T-cell (primary cell): Measurements from ENCODE around the gene CHDH. TPM values are rescaled to one million over a fixed set of nuclear protein-coding genes. Genes with fewer than 3 reads are reported as not detected.

Experiments
- ATAC-seq, 4 experiments: fragments of 200-7000 bp in 3 of 4; fragments of 150-1000 bp in 1 of 4; cut with Tn5 transposase; replicated peaks in 1 of 4; 1 replicate in 3 of 4; 2 replicates in 1 of 4; pipeline ENCODE4 v1.10.0; 2021; ENCODE audit warnings: moderate library complexity in 3 of 4, mild to moderate bottlenecking in 2 of 4, moderate number of reproducible peaks in 1 of 4
- CTCF ChIA-PET, 2 donors: fragments of 300-600 bp; sonication (Branson Sonifier 250); formaldehyde crosslinking; loops; one replicate each; lab custom pipeline; 2022; ENCODE audit warnings: antibody characterized with exemption in 2 of 2; lab: Charles Lee
- POLR2A ChIA-PET, 2 donors: fragments of 300-600 bp; sonication (Branson Sonifier 250); formaldehyde crosslinking; loops; one replicate each; lab custom pipeline; 2022; ENCODE audit warnings: antibody characterized with exemption in 2 of 2; lab: Charles Lee
- DNase-seq, 35 experiments: peaks; one replicate each; pipeline versions ENCODE4 v3.0.0 to v3.0.0-alpha.2; 2013 to 2023
- H3K27ac ChIP-seq: one replicate; pipeline ENCODE4 v1.5.1; 2013; ENCODE audit warnings: low read length
- H3K27me3 ChIP-seq, 2 experiments: replicated peaks in 1 of 2; 1 replicate in 1 of 2; 2 replicates in 1 of 2; pipeline versions ENCODE4 v1.6.1 to v1.7.0; 2013; ENCODE audit warnings: low read length in 1 of 2, mixed read lengths in 1 of 2; ENCODE audit not compliant: control insufficient read depth in 2 of 2, insufficient read depth in 2 of 2; ENCODE audit errors: extremely low read depth in 1 of 2
- H3K36me3 ChIP-seq, 2 donors: 1 replicate in 1 of 2; 2 replicates in 1 of 2; pipeline versions ENCODE4 v1.6.1 to v1.7.0; 2013; ENCODE audit warnings: low read length in 1 of 2; ENCODE audit not compliant: control insufficient read depth in 2 of 2, insufficient read depth in 1 of 2; ENCODE audit errors: extremely low read depth in 1 of 2
- H3K4me1 ChIP-seq, 2 experiments: 1 replicate in 1 of 2; 2 replicates in 1 of 2; pipeline versions ENCODE4 v1.6.1 to v1.7.0; 2013; ENCODE audit warnings: low read length in 2 of 2, mixed read lengths in 1 of 2; ENCODE audit not compliant: insufficient read depth in 2 of 2, control insufficient read depth in 1 of 2; ENCODE audit errors: extremely low read depth in 1 of 2
- H3K4me3 ChIP-seq, 2 donors: 1 replicate in 1 of 2; 2 replicates in 1 of 2; pipeline versions ENCODE4 v1.5.1 to v1.7.0; 2013; ENCODE audit warnings: mild to moderate bottlenecking in 2 of 2, low read length in 1 of 2, moderate library complexity in 1 of 2; ENCODE audit not compliant: control insufficient read depth in 1 of 2; ENCODE audit errors: extremely low read depth in 1 of 2
- H3K9me3 ChIP-seq: 2 replicates; pipeline ENCODE4 v1.7.0; 2013
- H3K27ac Mint-ChIP-seq, 2 donors: one replicate each; pipeline ENCODE4 v1.8.0; 2020 to 2021; ENCODE audit warnings: mild to moderate bottlenecking in 2 of 2, mixed read lengths in 2 of 2
- H3K27me3 Mint-ChIP-seq, 2 donors: one replicate each; pipeline ENCODE4 v1.8.0; 2021 to 2022; ENCODE audit warnings: mixed read lengths in 2 of 2
- H3K36me3 Mint-ChIP-seq: one replicate; pipeline ENCODE4 v1.8.0; 2021; ENCODE audit warnings: mixed read lengths
- H3K4me1 Mint-ChIP-seq, 3 donors: one replicate each; pipeline ENCODE4 v1.8.0; 2020 to 2022; ENCODE audit warnings: mixed read lengths in 3 of 3, mild to moderate bottlenecking in 1 of 3
- H3K4me3 Mint-ChIP-seq, 3 donors: one replicate each; pipeline ENCODE4 v1.8.0; 2020 to 2022; ENCODE audit warnings: mild to moderate bottlenecking in 3 of 3, mixed read lengths in 3 of 3, moderate library complexity in 3 of 3
- H3K9me3 Mint-ChIP-seq, 3 donors: one replicate each; pipeline ENCODE4 v1.8.0; 2020 to 2022; ENCODE audit warnings: mixed read lengths in 3 of 3
- WGBS: methylation state at CpG from one replicate; pipeline ENCODE4 v1.1.5; 2013; ENCODE audit warnings: missing lambda C conversion rate; ENCODE audit not compliant: insufficient coverage; 5-methylcytosine and 5-hydroxymethylcytosine counted together
- total RNA-seq, 35 experiments: library from RNA in 6 of 35; stranded (reverse) in 6 of 35; fragments of 120-200 nt in 1 of 35; gene quantifications; one replicate each; pipeline versions ENCODE4 v1.2.1 to v1.2.4 and lab custom pipeline; 2013 to 2026

Gene CHDH
- total RNA-seq, 5 donors from 2014 or later (not counting 1 experiment from before 2014, with no cell fraction given) = 0.18 to 2.3 (median 0.72) TPM

- H3K9me3 ChIP-seq = no peaks in the 10 kb centered on the region
- H3K9me3 Mint-ChIP-seq = no peaks in the 10 kb centered on the region
- peaks cover 0 to 47% of the 10 kb centered on the region in 2 experiments for H3K27me3 ChIP-seq
- no peaks in the 10 kb centered on the region for H3K36me3 Mint-ChIP-seq
- H3K4me1 Mint-ChIP-seq = peaks cover 0 to 3% (median 0%) of the 10 kb centered on the region in 3 donors
- H3K27ac Mint-ChIP-seq = no peak overlapping the region
- no peak for DNase-seq
- ChIA-PET POLR2A (no interaction called here), CTCF (no interaction called here)
- H3K4me3 Mint-ChIP-seq = no peak overlapping the region
- H3K27me3 Mint-ChIP-seq = peaks cover 0 to 10% of the 10 kb centered on the region in 2 donors
- WGBS = 84% methylated on average over 12 of the region's 14 CpGs
- H3K27ac ChIP-seq = no peak overlapping the region
- no peaks in the 10 kb centered on the region for H3K36me3 ChIP-seq
- ATAC-seq = no peak
- H3K4me3 ChIP-seq = no peak overlapping the region
- H3K4me1 ChIP-seq = peaks cover 0 to 7% of the 10 kb centered on the region in 2 experiments
Observed at GRCh38 chr3:53819163-53819868, 26.9 kb downstream of the CHDH start.

DNA sequence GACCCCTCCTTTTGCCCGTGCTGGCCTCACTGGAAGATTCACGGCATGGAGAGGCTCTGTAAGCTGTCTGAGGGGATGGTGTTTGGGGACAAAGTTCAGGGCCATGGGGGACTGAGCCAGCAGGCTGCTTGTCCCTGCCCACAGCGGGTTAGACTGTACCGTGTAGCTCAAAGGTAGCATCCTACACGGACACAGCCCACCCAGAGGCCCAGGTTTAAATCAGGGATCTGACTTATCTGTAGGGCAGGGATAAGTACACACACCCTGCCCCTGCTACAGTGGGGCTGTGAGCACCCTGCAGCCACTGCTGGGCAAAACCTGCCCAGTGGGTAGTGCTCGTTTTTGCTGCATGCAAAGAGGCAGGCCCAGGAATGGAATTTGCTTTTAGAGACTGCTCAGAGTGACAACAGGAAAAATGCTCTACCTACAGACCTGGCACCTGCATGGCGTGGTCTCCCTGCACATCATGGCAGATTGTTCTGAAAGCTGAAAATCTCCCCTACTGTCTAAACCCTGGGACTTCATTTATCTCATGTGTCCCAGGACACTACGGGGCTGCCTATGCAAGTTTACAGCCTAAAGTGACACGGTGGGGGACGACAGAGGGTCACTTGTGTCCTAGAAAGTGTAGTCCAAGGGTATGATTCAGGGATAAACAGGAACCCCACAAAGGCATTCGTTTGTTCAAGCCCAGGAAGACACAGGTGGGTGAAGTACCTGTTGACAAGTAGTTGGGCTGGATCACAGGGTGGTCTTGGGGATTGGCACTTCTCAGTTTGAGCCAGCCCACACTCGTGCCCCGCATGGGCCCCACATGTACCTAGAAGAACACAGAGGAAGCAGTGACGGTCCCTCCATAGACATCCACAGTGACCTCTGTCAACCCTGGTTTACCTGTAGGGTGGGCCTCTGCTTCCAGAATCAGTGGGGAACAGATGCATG is 27.7 kb downstream of the CHDH start:
- POLR2A ChIA-PET = no interaction called here

GRCh38 chr3:53817809-53818208 is 28.4 kb downstream of the CHDH start:
- no peaks in the 10 kb centered on the region for H3K9me3 Mint-ChIP-seq
- no peak for ATAC-seq
- Histone ChIP-seq H3K27me3 (peaks cover 0 to 45% of the 10 kb centered on the region in 2 experiments), H3K27ac (no peak overlapping the region), H3K4me3 (no peak overlapping the region), H3K36me3 (no peaks in the 10 kb centered on the region), H3K4me1 (peaks cover 0 to 7% of the 10 kb centered on the region in 2 experiments), H3K9me3 (no peaks in the 10 kb centered on the region)
- no peak overlapping the region for H3K4me3 Mint-ChIP-seq
- H3K36me3 Mint-ChIP-seq = no peaks in the 10 kb centered on the region
- H3K27ac Mint-ChIP-seq = no peak overlapping the region
- DNase-seq = no peak
- ChIA-PET CTCF (no interaction called here), POLR2A (no interaction called here)
- H3K4me1 Mint-ChIP-seq = peaks cover 0 to 3% (median 0%) of the 10 kb centered on the region in 3 donors
- WGBS = 65% methylated on average over 17 of the region's 17 CpGs
- H3K27me3 Mint-ChIP-seq = peaks cover 0 to 10% of the 10 kb centered on the region in 2 donors

More for the DNA sequence above, 27.7 kb downstream of the CHDH start:
- Mint-ChIP-seq H3K27me3 (peaks cover 0 to 10% of the 10 kb centered on the region in 2 donors), H3K36me3 (no peaks in the 10 kb centered on the region), H3K9me3 (no peaks in the 10 kb centered on the region), H3K4me1 (peaks cover 0 to 3% (median 0%) of the 10 kb centered on the region in 3 donors), H3K27ac (no peak overlapping the region), H3K4me3 (no peak overlapping the region)
- Histone ChIP-seq H3K4me3 (no peak overlapping the region), H3K9me3 (no peaks in the 10 kb centered on the region), H3K36me3 (no peaks in the 10 kb centered on the region), H3K27me3 (peaks cover 0 to 47% of the 10 kb centered on the region in 2 experiments), H3K27ac (no peak overlapping the region), H3K4me1 (peaks cover 0 to 7% of the 10 kb centered on the region in 2 experiments)
- WGBS = 72% methylated on average over 13 of the region's 14 CpGs
- no peak for ATAC-seq
- CTCF ChIA-PET = no interaction called here
- no peak for DNase-seq

DNA sequence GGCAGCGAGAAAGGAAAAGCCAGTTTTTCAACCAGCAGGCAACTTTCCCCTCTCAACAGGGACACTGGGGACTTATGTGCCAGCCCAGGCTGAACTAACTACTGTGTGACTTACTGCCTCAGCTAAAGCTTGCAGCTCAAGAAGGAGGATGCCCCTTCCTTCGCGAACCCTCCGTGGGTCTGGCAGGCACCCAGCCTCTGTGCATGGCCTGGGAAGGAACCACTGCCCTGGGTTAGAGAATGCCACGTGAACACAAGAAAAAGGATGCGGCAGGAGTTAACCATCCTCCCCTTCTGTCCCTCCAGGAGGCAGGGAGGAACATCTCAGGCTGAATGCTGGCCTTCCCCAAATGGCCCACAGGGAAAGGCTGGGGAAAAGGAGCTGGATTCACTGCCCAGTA is 29.0 kb downstream of the CHDH start:
- Histone ChIP-seq H3K27ac (no peak overlapping the region), H3K9me3 (no peaks in the 10 kb centered on the region), H3K36me3 (no peaks in the 10 kb centered on the region), H3K4me3 (no peak overlapping the region), H3K27me3 (peaks cover 0 to 42% of the 10 kb centered on the region in 2 experiments), H3K4me1 (peaks cover 0 to 7% of the 10 kb centered on the region in 2 experiments)
- H3K4me1 Mint-ChIP-seq = peaks cover 0 to 3% (median 0%) of the 10 kb centered on the region in 3 donors
- WGBS = 88% methylated on average over 4 of the region's 6 CpGs
- no peaks in the 10 kb centered on the region for H3K36me3 Mint-ChIP-seq
- H3K27me3 Mint-ChIP-seq = peaks cover 0 to 10% of the 10 kb centered on the region in 2 donors
- no peak overlapping the region for H3K27ac Mint-ChIP-seq
- ChIA-PET CTCF (no interaction called here), POLR2A (no interaction called here)
- H3K4me3 Mint-ChIP-seq = no peak overlapping the region
- ATAC-seq = no peak
- no peak for DNase-seq
- H3K9me3 Mint-ChIP-seq = no peaks in the 10 kb centered on the region

DNA sequence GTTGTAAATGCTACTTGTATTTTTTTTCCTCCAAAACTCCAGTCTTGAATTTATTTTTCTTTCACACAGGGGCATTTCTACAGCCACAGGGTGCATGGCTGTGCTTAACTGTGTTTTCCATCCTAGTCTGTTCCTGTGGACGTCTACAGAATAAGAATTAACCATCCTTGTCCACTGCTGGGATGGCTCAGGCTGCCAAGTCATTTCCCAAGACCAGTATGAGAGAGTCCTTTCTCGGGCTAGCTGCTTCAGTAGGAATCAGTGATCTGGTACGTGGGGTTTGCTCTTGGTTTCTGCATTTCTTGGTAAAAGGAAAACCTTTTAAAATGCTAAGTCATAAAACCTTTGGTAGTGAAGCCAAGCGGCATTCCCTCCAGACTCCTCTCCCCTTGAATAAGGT is 29.8 kb downstream of the CHDH start:
- H3K4me1 Mint-ChIP-seq = peaks cover 0 to 3% (median 0%) of the 10 kb centered on the region in 3 donors
- H3K27me3 Mint-ChIP-seq = peaks cover 0 to 10% of the 10 kb centered on the region in 2 donors
- POLR2A ChIA-PET = no interaction called here
- Histone ChIP-seq H3K4me1 (peaks cover 0 to 7% of the 10 kb centered on the region in 2 experiments), H3K27me3 (peaks cover 0 to 42% of the 10 kb centered on the region in 2 experiments), H3K36me3 (no peaks in the 10 kb centered on the region), H3K27ac (no peak overlapping the region), H3K9me3 (no peaks in the 10 kb centered on the region), H3K4me3 (no peak overlapping the region)
- no peaks in the 10 kb centered on the region for H3K36me3 Mint-ChIP-seq
- no peak overlapping the region for H3K27ac Mint-ChIP-seq
- no peak overlapping the region for H3K4me3 Mint-ChIP-seq
- CTCF ChIA-PET = no interaction called here
- DNase-seq = no peak
- H3K9me3 Mint-ChIP-seq = no peaks in the 10 kb centered on the region
- ATAC-seq = no peak
- 60% methylated on average over 2 of the region's 4 CpGs for WGBS

GRCh38 chr3:53815651-53816050 is 30.6 kb downstream of the CHDH start:
- DNase-seq (no peak), ATAC-seq (no peak)
- Histone ChIP-seq H3K36me3 (no peaks in the 10 kb centered on the region), H3K27ac (no peak overlapping the region), H3K27me3 (peaks cover 0 to 36% of the 10 kb centered on the region in 2 experiments), H3K4me3 (no peak overlapping the region), H3K9me3 (no peaks in the 10 kb centered on the region), H3K4me1 (peaks cover 0 to 7% of the 10 kb centered on the region in 2 experiments)
- H3K27me3 Mint-ChIP-seq = peaks cover 0 to 10% of the 10 kb centered on the region in 2 donors
- H3K36me3 Mint-ChIP-seq = no peaks in the 10 kb centered on the region
- H3K4me1 Mint-ChIP-seq = peaks cover 0 to 3% (median 0%) of the 10 kb centered on the region in 3 donors
- POLR2A ChIA-PET = no interaction called here
- CTCF ChIA-PET = interaction anchor here in 1 of 2 donors (0.7 kb wide), 1 partner anchor 75 kb away, joined by 3 read pairs; no protein-coding TSS in a partner anchor
- no peaks in the 10 kb centered on the region for H3K9me3 Mint-ChIP-seq
- WGBS = 94% methylated on average over 4 of the region's 7 CpGs
- no peak overlapping the region for H3K27ac Mint-ChIP-seq
- no peak overlapping the region for H3K4me3 Mint-ChIP-seq
